Stimulated activated CD8-positive, alpha-beta memory T cell treated with anti-CD3 and anti-CD28 coated beads, Interleukin-2, amount 100 ng/mL, for 48 hours (primary cell): ENCODE results near the gene CD69.

Experiments
- DNase-seq, 2 donors: peaks; one replicate each; pipeline ENCODE4 v3.0.0-alpha.2; 2020; ENCODE audit warnings: low read depth in 2 of 2

The CD69 gene

GRCh38 chr12:9781360-9781759 is 20.7 kb upstream of the CD69 start:
- no peak for DNase-seq

DNA sequence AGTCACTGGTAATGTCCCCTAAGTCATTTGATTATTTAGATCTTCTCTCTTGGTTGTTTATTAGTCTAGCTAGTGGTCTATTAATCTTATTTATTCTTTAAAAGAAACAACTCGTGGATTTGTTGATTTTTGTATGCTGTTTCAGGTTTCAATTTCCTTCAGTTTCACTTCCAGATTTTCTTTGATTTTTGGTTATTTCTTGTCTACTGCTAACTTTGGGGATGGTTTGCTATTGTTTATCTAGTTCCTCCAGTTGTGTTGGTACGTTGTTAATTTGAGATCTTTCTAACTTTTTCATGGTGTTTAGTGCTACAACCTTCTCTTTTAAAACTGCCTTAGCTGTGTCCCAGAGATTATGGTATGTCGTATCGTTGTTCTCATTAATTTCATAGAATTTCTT is 18.5 kb upstream of the CD69 start:
- DNase-seq: no peak

GRCh38 chr12:9776781-9777180 is 16.1 kb upstream of the CD69 start:
- no peak for DNase-seq

- no peak for DNase-seq
Observed at GRCh38 chr12:9773216-9773877, 12.6 kb upstream of the CD69 start.

- no peak for DNase-seq
Observed at GRCh38 chr12:9763025-9763424, 2.3 kb upstream of the CD69 start.

DNA sequence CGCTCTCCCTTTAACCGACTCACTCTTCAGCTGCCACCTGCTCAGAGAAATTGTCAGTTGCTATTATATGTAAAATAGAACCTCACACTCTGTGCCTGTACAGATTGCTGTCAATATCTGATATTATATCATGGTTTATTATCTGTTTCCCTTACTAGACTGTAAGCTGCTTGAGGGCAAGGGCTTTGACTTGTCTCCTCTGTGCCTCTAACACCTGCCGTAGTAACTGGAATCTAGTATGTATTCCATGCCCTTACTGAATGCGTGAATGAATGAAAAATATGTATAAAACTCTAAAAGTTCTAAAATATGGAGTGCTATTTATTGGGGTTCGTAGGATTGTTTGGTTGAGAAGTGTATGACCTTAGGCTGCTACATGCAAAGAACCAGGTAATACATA is 1.7 kb upstream of the CD69 start:
- no peak for DNase-seq

GRCh38 chr12:9761419-9761781 is 699 bp upstream of the CD69 start:
- no peak for DNase-seq

GRCh38 chr12:9760120-9760519 is 581 bp downstream of the CD69 start:
- DNase-seq: no peak

DNA sequence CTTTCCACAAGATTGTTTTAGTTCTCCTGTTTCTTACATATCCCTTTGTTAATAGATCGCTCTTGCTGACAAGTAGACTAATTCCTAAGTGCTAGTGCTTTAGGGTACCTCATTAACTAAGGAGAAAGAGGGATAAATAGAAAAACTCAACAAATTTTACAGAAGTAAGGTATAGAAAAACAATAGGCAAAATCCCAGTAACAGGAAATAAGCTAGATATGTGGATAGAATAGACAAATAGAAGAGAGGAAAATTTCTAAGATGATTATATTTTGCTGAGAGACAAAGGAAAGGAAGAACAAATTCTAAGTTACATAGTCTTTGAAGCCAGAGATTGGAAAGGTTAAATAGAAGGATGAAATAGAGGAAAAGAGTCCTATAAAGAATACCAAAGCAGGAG is 1.0 kb downstream of the CD69 start:
- no peak for DNase-seq

DNA sequence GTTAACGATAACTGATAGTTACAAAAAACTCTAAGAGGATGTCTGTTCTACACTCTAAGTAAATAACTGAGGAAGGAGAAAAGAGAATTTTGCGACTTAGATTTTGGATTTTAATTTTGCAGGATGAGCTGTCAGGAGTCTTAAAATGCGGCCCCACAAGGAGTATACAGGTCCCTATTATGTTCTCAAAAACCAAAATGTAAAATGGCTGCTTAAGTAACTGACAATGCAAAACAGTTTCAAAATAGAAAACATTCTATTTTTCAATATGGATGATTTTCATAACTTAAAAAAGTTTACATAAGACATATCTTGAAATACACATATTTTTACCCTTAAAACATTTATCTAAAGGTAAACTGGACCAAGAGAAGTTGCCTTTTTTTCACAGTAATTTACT is 2.6 kb downstream of the CD69 start:
- no peak for DNase-seq

DNA sequence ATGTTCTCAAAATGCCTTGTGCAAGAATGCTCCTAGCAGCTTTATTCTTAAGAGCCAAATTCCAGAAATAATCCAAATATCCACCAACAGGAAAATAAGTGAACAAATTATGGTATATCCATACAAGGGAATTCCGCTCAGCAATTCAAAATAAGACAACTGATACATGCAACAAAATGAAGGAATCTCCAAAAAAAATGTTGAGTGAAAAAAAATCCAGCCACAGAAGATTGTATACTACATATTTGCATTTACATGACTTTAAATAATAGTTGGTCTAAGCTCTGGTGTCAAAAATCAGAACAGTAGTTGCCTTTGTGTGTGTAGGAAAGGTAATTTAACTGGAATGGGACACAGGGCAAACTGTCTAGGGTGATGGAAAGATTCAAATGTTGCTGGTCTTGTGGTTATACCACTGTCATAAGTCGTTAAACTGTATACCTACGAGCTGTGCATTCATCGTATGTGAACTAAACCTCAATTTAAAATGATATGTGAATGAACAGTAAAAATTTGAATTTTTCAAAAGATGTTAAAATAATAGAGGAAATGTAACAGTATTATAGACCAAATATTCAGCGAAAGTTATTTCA is 3.2 kb downstream of the CD69 start:
- DNase-seq: no peak

- DNase-seq: no peak
Observed at GRCh38 chr12:9756706-9757105, 4.0 kb downstream of the CD69 start.

DNA sequence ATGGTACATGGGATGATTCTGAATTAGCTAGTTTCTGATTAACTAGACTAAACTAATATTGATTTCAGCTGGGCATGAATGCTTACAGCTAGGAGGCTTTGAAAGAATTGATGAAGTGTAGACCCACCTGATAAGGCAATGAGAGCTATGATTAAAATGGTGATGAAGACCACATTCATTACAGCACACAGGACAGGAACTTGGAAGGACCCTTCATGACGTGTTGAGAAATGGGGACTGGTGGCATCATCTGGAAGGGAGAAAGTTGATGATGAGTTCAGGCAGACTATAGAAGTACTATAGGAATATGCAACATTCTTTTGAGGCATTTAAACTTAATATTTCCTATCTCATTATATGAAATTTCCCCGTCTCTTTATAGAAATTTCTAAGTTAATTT is 4.5 kb downstream of the CD69 start:
- no peak for DNase-seq

DNA sequence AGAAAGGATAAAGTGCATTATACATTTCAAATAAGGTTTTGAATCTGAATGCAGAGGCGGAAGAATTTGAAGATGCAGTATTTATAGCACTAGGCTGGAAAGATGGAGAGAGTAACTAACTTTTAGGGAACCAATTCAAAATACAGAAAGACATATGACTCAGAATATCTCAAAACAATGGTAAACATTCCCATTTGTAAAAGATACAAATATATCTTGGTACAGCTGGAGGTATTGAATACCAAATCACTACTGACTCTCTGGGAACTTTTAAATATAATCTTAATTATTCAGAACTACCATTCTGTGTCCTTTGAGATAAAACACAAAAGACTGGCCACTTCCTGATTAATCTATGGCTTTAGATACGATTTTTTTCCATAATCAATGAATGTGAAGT is 5.1 kb downstream of the CD69 start:
- DNase-seq: no peak

DNA sequence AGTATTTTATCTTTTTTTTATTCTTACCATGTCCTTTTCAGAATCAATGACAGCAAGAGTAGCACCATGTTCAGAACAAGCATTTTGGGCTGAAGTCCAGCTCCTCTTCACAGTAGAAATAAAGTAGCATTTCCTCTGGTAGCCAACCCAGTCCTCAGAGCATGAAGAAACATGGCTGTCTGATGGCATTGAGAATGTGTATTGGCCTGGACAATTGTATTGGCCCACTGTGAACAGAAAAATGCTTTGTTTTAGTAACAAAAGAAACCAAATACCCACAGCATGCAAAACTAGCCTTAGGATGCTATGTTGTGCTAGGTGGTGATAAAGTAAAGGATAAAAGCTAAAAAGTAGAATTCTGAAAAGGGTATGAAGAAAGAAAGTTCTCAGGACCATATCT is 5.7 kb downstream of the CD69 start:
- DNase-seq: no peak

DNA sequence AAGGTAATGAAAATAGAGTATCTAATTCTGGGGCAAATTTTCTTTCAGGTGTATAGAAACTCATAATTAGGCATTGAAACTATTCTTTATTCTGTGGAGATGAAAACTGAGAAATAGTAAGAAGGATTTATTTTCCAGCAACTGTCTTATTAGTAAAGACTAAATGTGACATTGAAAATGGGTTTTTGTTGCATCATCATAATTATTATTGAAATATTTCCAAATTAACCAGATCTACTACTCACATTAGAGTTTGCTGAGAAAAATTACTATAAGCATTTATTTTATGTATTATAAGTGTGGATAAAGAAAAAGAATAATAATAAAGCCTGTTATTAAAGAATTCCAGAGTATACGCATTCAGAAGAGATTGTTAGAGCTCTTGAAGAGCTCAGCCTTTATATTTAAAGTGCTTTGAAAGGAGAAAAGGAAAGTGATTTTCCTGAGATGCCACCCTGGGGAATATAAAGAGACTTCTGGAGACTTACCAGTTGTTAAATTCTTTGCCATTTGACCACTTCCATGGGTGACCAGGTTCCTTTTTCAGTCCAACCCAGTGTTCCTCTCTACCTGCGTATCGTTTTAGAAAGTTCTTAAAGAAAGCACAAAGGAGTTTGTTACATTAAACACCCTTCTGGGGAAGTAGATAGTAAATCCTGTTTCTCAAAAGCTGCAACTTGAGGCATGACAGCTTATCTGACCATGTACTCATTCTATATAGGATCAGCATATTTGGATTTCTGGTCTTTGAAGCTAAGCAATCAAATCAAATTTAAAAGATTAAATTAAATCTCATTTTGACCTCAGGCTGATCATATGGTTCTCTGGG is 6.4 kb downstream of the CD69 start:
- DNase-seq: no peak

GRCh38 chr12:9753498-9753897 is 7.2 kb downstream of the CD69 start:
- DNase-seq: no peak

DNA sequence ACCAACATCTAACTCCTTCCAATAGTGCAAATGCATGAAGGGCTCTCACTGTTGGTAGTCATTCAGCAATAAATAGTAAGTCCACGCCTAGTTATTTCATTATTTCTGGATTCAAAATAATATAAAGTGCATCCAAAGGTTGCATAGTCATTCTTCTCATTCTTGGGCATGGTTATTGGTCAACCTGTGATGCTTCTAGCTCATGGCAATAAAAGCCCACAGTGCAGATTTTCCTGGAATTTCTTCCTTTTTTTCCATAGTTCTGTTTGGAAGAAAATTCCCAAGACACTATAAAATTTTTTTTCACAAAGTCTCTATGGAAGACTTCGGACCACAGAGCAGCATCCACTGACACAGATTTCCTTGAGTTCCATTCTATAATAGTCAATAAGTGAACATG is 7.6 kb downstream of the CD69 start:
- no peak for DNase-seq

GRCh38 chr12:9752145-9752933 is 8.4 kb downstream of the CD69 start:
- no peak for DNase-seq

DNA sequence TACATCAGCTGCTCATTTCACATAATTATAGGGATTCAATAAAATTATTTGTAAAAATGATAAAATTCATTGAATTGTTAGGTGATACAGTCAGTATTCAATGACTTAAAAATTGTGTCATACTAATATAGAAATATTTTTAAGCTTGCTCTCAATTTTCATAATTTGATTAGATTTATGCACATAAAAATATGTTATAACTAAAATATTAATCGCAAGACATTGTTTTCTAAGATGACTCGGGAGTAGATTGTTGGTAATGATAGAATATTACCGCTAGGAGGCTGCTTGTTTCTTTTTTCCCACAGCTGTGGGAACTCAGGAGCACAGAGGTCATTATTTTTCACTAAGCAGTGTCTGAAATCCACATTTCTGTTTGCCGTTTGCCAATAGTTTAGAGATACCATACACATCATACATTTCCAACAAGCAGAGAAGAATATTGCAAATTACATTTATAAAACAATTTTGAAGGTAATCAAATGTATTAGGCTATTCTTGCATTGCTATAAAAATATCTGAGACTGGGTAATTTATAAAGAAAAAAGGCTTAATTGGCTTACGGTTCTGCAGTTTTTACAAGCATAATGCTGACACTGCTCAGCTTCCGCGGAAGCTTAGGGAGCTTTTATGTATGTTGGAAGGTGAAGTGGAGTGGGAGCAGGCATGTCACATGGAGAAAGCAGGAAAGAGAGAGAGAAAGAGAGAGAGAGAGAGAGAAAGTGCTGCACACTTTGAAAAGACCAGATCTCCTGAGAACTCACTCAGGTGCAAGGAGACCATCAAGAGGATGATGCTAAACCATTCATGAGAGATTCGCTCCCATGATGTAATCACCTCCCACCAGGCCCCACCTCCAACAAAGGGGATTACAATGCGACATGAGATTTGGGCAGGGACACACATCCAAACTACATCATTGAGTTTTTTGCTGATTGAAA is 9.2 kb downstream of the CD69 start:
- DNase-seq: peak in 1 of 2 donors; percentile 38
